GM18511 (cell line): ENCODE data around the gene ZNF497.
A peak's percentile ranks its signal among the peaks of the same experiment; 100 is the strongest.

Source experiments
- ATAC-seq: cut with Tn5 transposase; IDR thresholded peaks from one replicate; pipeline ENCODE4 v1.9.1; 2021; ENCODE audit warnings: mild to moderate bottlenecking, moderate library complexity; ENCODE audit not compliant: unreplicated experiment

ZNF497 gene

GRCh38 chr19:58368561-58369360, 6.2 kb upstream of the ZNF497 start:
- ATAC-seq = no peak

GRCh38 chr19:58367698-58368454, 5.3 kb upstream of the ZNF497 start:
- no peak for ATAC-seq

DNA sequence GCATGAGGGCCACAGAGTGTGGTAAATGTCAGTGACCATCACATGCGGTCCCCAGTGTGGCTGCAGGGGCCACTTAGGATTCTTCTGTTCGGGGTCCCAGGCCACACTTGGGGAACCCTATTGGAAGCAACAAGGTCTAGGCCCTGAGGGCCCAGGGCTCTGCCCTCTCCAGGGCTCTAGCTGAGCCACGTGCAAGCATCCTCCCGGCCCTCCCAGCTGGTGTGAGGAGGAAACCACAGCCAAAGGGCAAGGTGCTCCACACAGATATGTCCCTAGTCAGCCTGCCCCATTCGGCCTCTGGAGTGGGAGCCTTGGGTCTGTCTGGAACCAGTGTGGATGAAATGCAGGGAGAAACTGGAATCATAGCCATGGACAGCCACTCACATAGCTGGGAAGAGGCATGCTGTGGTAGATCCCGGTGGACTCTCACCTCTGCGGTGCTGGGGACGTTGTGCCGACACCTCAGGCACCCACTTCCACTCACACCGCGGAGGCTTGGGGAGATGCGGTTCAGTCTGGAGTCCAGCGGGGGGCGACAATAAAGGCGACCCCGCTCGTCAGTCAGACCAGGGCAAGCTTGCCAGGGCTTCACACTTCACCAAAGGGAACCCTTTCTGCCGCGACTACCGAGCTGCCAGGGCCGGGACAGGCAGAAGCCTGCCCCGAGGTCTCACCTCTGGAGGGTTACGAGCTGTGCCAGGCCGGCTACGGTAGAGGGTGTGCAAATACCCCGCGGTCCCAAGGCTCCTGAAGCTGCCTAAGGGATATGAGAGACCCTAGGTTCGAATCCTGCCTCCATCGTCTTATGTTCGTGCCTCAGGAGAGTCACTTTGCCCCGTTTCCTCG, 4.3 kb upstream of the ZNF497 start:
- ATAC-seq = no peak

DNA sequence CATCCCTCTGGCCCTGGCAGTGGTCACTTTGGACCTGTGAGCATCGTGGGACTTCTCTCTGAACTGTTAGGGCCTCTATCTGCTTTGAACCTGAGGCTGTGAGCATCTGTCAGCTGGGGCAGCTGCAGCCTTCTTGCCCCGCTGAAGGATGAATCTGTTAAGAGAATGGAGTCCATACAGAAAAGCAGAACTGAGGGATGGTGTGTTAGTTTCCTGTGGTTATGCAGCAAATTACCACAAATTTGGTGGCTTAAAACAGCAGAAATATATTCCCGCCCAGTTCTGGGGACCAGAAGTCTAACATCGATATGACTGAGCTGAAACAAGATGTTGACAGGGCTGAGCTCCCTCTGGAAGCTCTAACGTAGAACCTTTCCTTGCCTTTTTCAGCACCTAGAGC, 1.6 kb upstream of the ZNF497 start:
- ATAC-seq = no peak

DNA sequence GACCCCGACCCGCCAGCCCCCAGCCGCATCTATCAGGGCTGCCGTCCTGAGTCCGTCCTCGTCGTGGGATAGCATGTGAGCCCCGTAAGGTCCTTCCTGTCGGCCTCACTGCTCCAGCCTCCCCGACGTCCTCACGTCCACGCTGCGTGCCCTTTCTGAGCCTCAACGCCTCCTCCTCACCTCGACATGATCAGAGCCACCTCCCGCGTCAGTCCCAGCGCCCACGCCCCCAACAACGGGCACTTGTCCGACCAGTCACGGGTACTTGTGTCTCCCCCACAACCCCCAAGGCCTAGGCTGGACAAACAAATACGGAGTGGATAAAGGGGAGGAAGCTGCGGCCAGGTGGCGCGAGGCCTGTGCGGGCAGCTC, 665 bp downstream of the ZNF497 start:
- peak; percentile 5 for ATAC-seq

GRCh38 chr19:58357481-58358145, 4.9 kb downstream of the ZNF497 start:
- ATAC-seq = no peak

- ATAC-seq = no peak
Observed at GRCh38 chr19:58356766-58357480, 5.6 kb downstream of the ZNF497 start.

GRCh38 chr19:58355908-58356765, 6.4 kb downstream of the ZNF497 start:
- ATAC-seq = peak; percentile 30

- no peak for ATAC-seq
Observed at GRCh38 chr19:58355215-58355796, 7.2 kb downstream of the ZNF497 start.

- no peak for ATAC-seq
Observed at GRCh38 chr19:58354478-58355030, 8.0 kb downstream of the ZNF497 start.

DNA sequence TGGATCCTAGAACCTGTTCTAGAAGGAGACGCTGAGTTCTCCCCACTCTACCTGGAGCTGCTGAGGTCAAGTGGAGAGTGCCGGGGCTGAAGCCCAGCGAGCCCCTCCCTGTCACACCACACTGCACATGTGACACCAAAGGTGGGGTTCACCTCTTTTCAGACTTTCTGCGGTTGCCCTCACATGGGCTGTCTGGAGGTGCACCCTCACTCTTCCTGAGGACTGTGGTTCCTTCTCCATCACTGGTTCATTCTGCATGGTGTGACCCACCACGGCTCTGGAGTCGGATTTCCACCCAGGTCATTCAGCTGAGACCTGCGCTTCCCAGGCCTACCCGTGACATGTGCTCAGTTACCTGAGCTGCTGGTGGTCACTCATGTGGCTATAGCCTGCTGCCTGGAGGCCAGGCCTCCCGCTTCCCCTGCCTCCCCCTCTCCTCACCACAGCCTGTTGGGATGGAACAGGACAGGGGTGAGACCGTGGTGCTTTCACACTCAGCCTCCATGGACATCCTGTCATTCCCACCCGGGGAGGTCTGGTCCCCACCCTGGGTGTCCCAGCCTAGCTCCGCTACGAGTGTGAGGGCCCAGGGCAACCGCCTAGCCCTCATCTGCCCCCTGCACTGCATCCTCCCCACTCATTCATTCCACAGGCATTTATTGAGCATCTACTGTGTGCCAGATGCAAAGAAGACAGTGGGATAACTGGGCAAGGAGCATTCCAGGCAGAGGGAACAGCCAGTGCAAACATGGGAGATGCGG, 8.7 kb downstream of the ZNF497 start:
- ATAC-seq = no peak

GRCh38 chr19:58352760-58353671, 9.5 kb downstream of the ZNF497 start, which contains the start of gene A1BG:
TSS of gene A1BG (minus strand) at chr19:58353492. CDS start at chr19:58353437, 55 bp downstream.
- no peak for ATAC-seq

DNA sequence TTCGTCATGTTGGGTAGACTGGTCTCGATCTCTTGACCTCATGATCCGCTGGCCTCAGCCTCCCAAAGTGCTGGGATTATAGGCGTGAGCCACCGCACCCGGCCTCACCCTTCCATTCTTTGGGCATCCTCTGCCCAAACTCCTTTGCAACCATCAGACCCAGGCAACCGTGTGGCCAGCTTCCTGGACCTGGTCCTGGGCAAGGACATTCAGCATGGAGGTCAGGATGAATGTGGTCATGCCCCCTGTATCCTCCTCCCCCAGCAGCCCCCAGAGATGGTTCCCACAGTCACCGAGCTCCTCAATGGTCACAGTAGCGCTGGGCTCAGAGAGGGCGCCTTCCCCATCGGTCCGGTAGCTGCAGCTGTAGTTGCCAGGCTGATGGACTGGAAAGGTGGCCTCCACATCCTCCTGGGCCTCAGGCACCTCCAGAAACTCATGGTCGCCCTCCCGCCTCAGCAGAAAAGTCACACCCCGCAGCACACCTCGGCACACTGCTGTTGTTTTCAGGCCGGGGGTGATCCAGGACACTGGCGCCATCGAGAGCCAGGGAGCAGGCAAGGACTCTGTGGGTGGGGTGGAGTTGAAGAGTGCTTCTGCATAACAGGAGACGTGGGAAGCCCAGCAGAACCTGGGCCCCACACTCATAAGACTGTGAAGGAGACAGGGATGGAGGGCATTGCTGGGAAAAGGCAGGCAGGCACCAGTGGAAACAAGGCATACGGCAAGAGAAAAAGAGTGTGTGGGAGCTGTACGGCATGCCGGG, 10.4 kb downstream of the ZNF497 start:
- no peak for ATAC-seq

- no peak for ATAC-seq
Observed at GRCh38 chr19:58351558-58351878, 11.0 kb downstream of the ZNF497 start.

DNA sequence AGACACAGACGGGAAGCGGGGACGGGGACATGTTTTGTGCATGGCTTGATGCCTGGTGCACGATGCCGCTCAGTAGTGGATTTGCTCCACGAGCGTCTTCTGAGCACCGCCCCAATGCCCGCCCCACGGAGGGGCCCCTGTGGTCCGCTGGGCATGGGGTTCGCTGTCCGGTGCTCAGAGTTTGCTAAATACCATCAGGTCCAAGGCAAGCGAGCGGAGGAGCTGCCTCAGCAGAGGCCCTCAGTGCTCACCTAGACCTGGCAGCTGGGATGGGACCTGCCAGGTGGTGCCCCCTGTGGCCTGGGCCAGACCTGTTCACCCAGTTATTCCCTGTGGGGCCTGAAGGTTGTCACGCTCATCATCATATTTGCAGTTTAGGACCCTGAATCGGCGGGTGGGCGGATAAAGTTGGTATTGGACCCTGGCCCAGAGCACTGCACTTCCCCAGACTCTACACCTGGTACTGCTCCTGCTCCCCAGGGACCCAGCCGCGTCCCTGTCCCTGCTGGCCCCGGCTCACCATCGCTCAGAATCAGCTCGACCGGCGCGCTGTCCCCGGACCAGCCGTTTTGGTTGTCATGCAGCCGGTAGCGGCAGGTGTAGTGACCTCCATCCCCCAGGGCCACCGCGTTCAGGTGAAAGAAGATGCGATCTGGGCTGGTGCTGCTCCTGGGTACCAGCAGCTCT, 11.5 kb downstream of the ZNF497 start:
- ATAC-seq = no peak
